ENCODE measurements around the gene ZNG1C.
"Not testable (repeated sequence)": the region's sequence is repeated elsewhere in the genome, so short reads cannot be mapped to it uniquely, and the experiment has no call there.

Gene ZNG1C

DNA sequence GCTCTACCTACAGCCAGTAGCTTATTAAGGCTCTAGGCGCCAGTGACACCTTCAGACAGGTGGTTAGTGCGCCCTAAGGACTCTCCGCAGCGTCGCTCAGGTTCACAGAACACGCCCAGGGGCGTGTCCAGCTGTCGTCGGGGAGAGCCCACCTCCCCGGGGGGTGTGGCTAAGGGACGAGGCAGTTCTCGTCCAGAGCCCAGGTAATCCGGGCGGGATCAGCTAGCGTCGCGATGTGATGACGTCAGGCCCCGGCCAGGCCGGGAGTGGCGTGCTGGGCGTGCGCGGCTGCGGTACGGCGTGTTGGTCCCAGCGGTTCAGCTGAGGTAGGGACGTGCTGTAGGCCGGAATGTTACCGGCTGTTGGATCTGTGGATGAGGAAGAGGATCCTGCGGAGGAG lies at the start of gene ZNG1C:
Gene ZNG1C, plus strand, starts transcription at position 301 of the 400 bp plus-strand sequence. Its CDS starts 49 bp downstream, at position 350.
- DNase-seq (ENCODE audit: low spot score): not testable (repeated sequence)

DNA sequence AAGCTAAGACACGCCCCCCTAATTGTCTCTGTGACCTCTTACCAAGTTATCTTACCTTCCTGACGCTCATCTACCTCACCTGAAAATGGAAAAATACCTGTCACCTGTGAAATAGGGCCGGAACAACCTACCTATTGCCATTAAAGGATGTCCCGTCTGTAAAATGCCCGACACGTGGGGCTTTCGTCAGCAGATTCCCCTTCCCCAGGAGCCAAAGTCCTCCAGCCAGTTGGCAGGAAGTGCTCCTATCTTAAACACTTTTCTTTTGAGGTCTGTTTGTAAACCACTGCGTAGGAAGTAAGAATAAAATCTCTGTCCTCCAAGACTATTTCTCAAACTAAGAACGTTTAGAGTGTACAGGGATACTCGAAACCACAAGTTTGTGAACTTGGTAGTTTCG lies 654 bp downstream of the ZNG1C start:
- not testable (repeated sequence) for DNase-seq (ENCODE audit: low spot score)

DNA sequence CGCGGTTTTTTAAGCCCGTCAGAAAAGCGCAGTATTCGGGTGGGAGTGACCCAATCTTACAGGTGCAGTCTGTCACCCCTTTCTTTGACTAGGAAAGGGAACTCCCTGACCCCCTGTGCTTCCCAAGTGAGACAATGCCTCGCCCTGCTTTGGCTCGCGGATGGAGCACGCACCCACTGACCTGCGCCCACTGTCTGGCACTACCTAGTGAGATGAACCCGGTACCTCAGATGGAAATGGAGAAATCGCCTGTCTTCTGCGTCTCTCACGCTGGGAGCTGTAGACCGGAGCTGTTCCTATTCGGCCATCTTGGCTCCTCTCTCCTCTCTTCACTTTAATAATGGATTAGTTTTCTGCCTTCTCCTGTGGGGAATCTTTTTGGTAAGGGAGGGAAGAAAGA lies 39.3 kb downstream of the ZNG1C start:
- not testable (repeated sequence) for DNase-seq (ENCODE audit: low spot score)

DNA sequence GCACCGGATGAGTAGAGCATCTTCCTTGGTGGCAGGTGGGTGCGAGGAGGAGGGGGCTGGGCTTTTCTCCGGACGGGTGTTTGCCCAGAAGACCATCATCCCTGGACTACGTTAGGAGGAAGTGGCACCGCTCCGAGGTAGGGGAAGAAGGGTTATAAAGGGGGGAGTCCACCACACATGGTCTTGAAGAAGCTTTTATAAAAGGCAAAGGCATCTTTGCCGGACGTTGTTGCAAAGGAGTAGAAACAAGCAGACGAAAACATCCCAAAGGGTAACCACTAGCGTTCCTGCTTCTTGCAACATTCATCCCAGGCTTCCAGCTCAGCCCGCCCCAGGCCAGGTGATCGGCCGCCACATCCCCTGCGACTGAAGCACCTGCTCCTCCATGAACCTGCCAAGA lies 60.8 kb downstream of the ZNG1C start, which contains the start of gene FOXD4L3:
Gene FOXD4L3, plus strand, starts transcription at position 301 of the 400 bp plus-strand sequence. Its CDS starts 85 bp downstream, at position 386.
- DNase-seq (ENCODE audit: low spot score): not testable (repeated sequence)

DNA sequence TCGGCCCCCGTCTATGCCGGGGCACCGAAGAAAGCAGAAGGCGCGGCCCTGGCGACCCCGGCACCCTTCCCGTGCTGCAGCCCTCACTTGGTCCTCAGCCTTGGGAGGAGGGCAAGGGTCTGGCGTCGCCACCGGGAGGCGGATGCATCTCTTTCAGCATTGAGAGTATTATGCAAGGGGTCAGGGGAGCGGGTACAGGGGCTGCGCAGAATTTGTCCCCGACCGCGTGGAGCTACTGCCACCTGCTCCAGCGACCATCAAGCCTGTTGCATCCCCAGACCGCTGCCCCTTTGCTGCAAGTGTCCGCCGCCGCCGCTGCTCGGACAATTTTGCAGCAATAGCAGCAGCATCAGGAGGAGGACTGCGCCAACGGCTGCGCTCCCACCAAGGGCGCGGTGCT lies 62.0 kb downstream of the ZNG1C start:
- DNase-seq (ENCODE audit: low spot score): not testable (repeated sequence)

DNA sequence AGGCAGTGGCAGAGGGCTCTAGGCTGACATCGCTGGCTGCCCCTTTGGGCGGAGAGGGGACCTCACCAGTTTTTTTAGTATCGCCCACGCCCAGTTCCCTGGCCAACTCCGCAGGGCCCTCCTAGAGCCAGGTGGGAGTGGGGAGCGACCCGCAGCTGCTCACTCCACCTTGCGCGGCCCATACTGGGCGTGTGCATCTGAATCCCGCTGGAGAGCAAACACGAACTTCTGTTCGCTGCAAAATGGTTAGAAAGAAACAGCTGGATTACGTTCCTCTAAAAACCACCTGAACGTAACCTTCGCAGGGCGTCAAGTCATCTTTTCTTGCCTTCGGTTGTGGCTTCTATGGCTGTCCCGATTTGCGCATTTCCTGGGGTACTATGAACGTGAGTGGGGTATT lies 62.4 kb downstream of the ZNG1C start:
- DNase-seq (ENCODE audit: low spot score): not testable (repeated sequence)

DNA sequence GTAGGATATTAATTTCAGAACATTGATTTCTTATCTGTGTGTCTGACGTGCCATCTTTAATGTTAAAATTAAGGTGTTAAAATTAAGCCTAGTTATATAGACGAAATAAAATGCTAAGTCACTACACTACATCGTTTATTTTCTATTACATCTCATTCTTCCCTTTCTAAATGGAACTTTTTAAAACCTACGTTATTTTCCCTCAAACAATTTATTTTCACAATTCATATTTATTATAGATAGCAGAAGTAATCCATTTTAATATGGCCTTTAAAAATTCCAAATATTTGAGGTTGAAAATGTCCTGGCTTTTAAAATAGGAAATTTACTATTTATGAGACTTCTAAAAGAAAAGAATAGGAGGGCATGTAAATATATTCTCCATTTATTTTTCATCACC lies 63.0 kb downstream of the ZNG1C start:
- DNase-seq (ENCODE audit: low spot score): not testable (repeated sequence)

DNA sequence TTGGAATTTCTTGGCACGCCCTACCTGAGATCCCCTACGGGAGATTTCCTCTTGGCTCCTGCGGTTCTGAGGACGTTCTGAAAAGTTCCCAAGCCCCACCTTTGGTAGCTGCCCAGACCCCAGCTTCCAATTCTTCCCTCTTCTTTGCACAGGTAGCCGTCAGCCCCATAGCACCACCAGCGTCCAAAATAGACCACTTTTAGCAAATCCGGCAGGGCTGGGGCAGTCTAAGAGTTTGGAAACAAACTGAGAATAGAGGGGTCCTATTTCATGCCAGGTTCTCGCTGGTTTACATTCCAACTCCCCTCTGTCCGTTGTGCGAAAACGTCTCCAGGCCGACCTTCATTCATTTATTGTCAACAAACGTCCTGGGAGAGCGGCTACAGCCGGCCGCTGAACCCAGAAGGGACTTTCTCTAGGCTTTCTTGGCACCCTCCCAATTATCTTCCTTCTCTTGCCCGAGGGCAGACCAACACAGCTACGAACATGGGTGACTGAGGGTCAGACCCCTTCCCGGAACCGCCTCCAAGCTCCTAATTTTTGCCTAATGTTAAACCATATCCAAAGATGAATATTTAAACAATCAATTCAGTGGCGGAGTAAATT lies 64.0 kb downstream of the ZNG1C start:
- DNase-seq (ENCODE audit: low spot score): not testable (repeated sequence)

DNA sequence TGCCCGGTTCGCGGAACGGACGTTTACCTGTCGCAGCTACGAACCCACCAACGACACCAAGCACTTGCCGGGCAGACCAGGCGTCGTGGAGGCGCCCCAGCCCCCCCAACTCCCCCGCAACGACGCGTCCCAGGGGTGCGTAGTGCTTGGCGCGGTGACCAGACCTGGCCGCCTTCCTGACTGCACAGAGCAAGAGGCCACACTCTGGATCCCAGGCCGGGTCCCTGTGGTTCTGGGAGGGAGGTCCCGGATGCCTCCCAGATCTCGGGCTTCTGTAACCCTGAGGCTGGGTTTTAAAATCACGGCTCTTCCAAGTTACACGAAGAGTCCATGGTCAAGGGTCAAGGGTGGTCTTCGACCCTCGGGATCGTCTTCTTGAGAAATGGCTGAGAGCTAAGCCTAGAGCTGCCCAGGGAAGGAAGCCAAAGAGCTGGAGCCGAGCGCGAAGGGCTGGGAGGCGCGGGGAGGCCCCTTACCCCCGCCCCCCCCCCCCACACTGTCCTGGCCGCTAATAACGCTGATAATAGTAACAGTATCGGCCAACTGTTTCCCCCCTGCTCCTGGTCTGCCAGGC lies 64.7 kb downstream of the ZNG1C start:
- DNase-seq (ENCODE audit: low spot score): not testable (repeated sequence)

DNA sequence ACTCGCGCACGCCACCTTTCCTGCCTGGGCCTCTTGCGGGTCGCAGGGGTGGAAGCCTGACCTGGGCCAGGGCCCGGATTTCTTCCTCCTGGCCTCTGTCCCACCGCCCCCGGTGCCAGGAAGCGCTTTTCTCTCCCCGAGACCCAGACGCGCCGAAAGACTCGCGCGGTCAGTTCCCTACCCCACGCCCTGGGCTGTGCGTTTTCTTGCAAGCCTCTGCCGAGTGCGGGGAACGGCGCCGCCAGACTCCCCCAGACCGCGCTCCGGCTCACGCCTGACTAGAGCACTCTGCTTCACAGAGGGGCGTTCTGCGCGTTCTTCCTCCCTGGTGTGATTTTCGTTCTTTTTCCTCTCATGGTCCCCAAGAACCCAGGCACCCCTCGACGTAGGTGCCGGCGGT lies 65.3 kb downstream of the ZNG1C start:
- not testable (repeated sequence) for DNase-seq (ENCODE audit: low spot score)

DNA sequence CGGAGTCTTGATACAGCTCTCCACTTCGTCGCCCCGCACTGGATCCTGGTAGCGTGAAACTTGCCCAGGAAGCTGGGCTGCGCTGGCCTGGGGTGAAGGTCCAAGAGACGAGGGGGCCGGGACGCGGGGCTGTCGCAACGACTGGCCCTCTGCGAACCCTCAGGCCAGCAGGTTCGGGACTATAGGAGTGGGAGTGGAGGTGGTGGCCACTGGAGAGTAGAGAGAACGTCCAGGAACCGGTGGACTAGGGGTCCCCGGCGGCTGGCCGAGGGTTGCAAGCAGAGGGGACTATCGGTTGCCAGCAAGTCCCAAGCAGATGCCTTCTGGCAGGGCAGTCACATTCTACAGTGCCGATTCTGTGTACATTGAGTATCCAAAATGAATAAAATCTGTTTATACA lies 65.9 kb downstream of the ZNG1C start:
- not testable (repeated sequence) for DNase-seq (ENCODE audit: low spot score)

DNA sequence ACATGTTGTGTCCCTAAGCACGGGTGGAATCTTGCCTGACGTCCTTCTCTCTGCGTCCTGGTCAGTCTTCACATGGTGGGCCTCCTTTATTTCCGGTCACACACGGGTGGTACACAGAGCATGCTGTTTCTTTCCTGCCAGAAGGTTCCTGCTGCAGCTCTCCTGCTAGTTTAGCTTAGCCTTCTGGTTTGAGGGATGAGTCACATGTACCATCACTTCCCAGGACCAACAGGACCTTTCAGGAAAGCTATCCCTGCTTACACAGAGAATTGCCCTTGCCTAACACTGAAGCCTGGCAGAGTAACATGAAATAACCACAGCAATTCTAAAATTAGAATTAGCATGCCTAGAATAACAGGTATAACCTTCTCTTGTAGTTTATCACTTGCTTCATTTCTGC lies 69.4 kb downstream of the ZNG1C start:
- DNase-seq (ENCODE audit: low spot score): not testable (repeated sequence)

DNA sequence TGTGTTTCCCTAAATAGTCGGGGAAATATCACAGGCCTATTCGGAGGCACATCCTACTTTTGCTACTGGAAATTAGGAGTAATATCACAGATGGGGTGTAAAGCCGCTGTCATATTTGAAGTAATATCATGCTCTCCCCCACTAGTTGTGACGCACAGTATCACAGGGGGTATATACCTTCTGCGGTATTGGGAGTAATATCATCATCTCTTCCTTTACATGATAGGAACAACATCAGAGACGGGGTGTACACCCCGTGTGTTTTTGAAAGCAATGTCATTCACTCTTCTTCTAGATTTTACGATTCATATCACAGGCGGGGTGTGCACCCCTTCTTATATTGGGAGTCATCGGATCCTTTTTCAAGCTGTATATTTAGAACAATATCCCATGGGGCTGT lies 76.4 kb downstream of the ZNG1C start:
- not testable (repeated sequence) for DNase-seq (ENCODE audit: low spot score)

DNA sequence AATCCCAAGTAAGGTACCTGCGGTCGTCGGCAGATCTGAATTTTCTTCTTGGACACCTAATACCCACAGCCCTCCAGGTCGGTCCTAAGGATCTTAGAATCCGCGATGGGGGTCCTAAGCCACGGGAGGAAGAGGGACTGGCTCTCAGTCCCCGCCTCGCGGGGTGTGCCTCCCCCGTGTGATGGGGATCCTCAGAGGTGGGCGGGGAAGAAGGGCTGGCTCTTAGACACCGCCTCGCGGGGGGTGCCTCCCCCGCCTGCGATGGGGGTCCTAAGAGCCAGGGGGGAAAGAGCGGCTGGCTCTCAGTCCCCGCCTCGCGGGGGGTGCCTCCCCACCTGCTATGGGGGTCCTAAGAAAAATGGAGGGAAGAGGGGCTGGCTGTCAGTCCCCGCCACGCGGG lies 82.0 kb downstream of the ZNG1C start:
- DNase-seq (ENCODE audit: low spot score): not testable (repeated sequence)

DNA sequence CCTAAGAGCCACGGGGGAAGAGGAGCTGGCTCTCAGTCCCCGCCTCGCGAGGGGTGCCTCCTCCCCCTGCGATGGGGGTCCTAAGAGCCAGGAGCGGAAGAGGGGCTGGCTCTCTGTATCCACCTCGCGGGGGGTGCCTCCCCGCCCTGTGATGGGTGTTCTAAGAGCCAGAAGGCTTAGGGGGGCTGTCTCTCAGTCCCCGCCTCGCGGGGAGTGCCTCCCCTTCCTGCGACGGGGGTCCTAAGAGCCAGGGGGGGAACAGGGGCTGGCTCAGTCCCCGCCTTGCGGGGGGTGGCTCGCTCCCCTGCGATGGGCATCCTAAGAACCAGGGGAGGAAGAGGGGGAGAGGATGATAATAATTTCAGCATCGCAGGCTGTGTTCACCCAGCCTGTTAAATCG lies 82.7 kb downstream of the ZNG1C start:
- DNase-seq (ENCODE audit: low spot score): not testable (repeated sequence)

DNA sequence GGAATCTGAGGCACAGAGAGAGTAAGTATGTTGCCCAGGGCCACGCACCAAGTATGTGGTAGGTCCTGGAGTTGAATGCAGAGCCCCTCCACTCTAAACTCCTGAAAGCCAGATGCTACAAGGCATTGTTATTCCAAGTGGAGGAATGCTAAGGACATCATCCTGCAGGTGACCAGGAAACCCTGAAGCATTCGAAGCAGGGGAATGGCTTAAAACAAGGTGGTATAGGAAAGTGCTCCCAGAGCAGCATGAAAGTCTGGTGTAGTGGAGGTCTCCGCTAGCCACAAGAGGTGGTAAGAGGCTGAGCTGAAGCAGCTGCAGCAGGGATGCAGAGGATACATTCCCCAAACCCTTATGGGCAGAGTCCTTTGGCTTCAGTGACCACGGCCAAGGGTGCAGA lies 87.3 kb downstream of the ZNG1C start:
- not testable (repeated sequence) for DNase-seq (ENCODE audit: low spot score)

DNA sequence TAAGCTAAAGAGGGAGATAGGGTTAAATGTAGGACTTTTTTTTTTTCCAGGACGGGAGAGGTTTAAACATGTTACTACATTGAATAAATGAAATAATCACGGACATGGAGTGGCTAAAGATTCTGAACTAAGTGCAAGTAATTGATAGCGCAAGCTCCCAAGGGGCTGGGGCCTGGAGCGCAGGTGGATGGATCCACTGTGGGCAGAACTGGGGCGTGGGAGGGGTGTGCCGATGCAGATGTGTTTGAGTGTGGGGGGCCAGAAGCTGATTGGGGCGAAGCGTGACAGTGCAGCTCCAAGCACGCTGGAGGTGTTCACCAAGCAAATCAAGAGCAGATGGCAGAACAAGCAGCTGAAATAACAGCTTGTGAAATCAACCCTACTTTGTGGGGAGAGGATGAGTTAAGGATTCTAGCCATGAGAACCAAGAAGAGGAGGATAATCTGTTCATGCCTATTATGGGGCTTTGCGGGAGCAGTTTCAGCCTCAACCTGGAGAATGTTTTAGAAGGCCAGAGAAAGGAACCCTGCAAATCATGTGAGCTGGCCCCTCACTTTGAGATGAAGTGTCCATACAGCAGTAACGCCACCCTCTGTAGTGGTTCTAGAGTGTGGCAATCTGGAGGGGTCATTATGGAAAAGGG lies 88.9 kb downstream of the ZNG1C start:
- DNase-seq (ENCODE audit: low spot score): not testable (repeated sequence)

DNA sequence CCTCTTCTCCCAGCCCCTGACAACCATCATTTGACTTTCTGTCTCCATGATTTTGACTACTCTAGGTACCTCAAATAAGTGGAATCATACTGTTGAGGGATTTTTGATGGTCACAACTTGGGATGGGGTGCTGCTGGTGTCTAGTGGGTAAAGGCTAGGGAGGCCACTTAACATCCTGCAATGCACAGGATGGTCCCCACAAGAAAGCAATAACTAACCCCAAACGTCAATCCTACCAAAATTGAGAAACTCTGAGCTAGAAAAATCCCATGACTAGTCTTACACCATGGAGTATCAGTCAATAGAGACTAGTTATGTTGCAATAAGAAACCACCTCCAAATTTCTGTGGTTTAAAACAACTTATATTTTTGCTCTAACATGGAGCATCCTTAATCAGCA lies 90.3 kb downstream of the ZNG1C start:
- DNase-seq (ENCODE audit: low spot score): not testable (repeated sequence)

DNA sequence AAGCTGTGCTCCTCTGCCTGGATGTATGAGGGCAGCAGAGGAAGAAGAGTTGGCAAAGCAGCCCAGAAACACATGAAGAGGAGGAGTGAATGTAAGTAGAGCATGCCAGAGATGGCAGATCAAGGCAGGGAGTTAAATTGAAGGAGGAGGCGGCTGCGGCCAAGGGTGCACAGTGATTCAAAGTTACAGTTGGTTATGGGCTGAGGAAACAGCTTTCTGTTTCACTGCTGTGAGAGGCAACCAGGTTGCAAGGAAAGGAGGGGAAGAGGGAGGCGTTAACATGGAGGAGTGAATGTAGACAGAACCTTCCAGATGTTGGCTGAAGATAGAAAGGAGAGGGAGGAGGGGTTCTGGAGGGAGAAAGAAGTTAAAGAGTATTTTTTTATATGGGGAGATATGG lies 94.2 kb downstream of the ZNG1C start:
- DNase-seq (ENCODE audit: low spot score): not testable (repeated sequence)

DNA sequence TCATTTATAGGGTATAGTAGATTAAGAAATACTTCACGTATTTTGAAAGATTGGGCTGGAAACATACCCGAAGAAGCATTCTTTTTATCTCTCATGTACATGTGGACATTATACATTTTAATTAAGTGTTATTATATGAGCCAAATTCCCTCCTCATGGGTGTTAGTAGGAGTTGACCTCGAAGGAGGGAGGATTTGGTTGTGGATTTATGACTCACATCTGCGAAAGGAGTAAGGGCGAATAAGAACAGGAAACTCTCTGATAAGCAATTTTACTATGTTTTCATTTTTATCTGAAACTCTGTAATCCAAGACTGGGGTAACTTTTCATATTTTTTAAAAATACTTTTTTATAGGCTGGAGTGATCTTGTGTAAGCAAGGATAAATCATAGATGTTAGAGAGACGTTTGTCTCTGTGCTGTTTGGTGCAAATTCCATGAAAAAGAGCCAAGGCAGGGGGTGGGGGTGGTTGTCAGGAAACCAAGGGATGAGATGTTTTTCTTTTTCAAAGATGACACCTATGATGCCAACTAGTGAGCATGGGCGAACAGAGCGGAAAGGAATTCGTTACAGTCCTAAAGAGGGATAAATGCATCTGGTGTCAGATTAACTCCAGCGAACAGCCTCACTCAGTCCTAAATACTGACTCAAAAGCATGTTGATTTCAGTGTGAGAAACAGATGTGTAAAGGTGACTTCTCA lies 95.0 kb downstream of the ZNG1C start:
- not testable (repeated sequence) for DNase-seq (ENCODE audit: low spot score)

DNA sequence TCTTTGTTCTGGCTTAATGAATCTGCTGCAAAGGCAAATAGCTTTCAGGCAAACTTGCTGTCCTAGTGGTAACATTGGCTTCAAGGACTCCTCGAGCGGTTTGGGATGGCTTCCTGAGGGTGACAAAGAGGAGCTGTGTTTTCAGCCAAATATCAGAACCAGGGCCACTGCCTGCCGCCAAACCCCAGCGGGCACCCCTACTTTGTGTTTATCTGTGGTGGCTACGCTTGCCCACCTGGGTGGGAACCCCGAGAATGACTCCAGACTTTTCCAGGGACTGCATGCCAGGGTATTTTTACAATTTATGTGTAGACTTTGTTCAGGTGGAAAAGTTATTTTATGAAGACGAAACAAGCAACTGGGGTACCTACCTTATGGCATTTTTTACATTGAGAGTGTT lies 96.2 kb downstream of the ZNG1C start:
- not testable (repeated sequence) for DNase-seq (ENCODE audit: low spot score)

DNA sequence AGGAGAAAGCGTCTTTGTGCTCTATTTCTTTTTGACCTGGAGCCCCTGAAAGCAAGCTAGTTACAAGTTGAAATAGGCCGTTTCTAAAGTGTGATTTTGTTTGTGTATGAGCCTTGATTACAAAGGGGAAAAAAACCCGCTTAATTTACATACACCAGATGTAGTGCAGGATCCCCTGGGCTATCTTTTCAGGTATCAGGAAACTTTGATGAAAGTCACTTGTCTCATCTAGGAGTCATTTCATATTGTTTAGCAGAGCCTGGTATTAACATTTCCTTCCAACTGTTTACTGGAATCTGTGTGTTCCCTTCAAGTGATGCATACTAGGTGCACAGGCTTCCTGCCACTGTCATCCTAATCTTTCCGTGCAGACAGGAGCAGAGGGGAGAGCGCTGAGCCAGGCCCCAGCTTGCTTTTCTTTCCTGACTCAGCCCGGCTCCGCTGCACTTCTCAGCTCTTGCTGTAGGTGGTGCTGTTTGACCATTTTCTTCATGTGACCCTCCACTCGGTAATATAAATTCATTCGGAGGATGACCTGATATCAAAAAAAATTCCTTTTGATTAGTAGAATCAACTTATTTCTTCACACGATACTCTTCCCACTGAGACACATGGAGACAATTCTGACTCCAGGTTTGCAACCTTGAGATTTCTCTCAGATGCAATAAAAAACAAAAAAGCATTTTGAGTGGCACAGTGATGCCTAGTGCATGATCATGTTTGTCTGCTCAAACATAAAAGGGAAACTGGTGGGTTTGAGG lies 100.7 kb downstream of the ZNG1C start:
- DNase-seq (ENCODE audit: low spot score): not testable (repeated sequence)
